GM19238 (cell line): ENCODE measurements around the gene GABBR1.

Experiments used
- DNase-seq: peaks from one replicate; pipeline ENCODE4 v3.0.0; 2011; ENCODE audit warnings: low spot score; ENCODE audit not compliant: insufficient read length

The GABBR1 gene

GRCh38 chr6:29620630-29621029, 12.4 kb downstream of the GABBR1 start:
- no peak for DNase-seq

- DNase-seq, result no peak
Measured at GRCh38 chr6:29619578-29620160, 13.3 kb downstream of the GABBR1 start.

DNA sequence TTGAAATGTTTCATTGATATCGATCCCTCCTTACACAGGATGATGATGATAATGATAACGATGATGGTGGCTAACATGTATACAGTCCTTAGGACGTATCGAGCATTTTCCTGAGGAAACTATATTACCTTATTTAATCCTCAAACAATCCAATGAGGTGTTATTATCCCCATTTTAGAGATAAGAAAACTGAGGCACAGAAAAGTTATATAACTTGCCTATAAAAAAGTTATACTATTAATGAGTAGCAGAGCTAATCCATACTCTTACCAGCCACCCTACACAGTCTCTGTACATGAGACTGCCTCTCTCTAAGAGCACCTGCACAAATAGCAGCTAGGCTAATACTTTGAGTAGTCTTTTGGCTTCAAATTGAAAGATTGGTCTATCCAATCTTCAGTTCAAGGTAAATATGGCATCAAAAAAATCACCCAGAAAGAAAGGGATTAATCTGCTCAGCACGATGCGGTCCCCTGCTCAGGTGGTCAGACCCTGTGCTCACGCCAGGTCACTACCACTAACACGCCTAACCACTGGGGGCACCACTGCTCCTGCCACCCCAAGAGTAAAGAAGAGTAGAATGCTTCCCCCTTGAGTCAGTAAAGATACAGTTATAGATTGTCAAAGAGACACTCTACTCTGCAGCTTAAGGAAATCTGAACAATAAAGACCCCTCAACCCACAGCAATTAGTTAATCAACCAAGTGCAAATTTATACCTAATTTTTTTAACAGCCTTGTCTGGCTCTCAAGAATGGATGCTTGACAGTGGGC, 15.0 kb downstream of the GABBR1 start:
- DNase-seq, result no peak

DNA sequence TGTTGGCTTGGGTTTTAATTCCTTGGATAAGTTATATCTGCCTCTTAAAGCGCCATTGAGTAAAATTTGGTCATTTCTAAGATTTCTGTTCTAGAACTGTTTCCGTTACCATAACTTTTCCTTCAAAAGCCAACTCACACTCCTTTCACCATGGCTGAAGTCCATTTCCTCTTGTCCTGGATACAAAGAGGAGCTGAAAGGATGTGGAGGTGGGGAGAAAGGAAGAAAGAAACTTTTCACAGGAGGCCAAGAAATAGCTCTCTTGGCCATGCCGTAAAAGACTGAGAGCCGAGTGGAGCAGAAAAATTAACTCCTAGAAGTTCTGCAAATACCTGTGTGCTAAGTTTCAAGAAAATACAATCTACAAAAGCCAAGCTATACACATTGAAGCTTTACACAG, 21.6 kb downstream of the GABBR1 start:
- DNase-seq, result no peak

DNA sequence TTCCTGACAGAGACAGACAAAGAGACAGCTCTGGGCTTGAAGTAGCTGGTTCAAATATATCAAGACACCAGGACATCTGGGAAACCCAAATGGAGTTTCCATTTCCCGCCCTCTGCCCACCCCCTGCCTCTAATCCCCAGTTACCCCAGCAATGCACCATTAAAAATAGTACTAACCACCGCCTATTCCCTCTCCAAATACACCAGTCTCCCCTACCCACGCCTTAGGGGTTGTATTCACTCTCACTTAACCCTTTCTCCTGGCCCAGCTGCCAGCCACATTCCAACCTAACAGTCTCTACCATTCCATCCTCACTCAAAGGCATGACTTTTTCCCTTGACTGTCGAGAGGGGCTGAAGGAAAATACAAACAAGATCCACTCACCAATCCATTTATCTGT, 22.4 kb downstream of the GABBR1 start:
- DNase-seq, result no peak

- no peak for DNase-seq
Measured at GRCh38 chr6:29608131-29608530, 24.9 kb downstream of the GABBR1 start.

- DNase-seq, result no peak
Measured at GRCh38 chr6:29603930-29604329, 29.1 kb downstream of the GABBR1 start.

DNA sequence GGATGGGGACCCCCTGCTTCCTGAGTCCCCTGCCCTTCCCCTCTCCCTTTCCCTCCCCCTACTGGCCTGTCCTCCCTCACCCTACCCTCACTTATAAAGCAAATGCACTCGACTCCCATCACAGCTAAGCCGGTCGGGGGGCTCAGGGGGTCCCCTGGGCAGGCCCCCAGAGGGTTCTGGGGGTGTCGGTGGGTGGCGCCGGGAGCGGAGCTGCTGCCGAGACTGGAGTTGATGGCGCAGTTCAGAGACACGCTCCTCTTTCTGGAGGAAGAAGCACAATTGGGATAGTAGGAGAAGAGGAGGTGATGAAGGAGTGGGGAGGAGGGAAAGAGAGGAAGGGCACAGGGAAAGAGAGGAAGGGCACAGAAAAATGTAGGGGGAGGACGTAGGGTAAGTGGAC, 29.5 kb downstream of the GABBR1 start:
- DNase-seq, result no peak

DNA sequence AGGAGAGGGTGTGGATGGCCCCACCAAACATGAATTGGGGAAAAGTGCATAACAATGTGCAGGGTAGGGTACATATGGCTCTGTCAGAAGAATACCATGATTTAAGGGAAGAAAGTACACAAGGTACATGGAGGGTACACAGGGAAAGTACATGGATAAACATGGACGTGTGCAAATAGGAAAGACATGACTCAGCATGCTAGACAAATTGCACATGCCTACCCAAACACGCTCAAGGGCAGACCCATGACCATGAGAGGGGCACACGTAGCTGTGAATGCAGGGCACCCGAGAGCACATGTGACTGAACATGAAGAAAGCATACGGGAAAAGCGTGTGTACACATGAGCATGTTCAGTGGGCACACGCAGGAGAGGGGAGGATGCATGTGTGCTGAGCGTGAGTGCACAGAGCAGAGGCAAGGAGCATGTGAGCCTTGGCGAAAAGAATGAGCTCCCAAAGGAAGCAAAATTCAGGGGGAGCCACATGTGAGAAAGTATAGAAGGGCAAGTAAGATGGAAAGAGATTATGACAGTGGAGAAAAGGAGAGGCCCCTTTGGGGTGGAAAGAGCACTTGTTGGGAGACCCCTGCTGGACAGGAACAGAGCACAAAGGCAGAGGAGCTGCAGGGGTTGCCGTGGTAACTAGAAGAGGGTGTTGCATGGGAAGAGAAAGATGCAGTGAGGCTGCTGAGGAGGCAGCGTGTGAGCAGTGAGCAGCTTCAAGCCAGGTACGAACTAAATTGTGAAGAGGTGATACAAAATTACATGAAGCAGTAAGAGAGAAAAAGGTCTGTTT, 30.2 kb downstream of the GABBR1 start:
- no peak for DNase-seq

DNA sequence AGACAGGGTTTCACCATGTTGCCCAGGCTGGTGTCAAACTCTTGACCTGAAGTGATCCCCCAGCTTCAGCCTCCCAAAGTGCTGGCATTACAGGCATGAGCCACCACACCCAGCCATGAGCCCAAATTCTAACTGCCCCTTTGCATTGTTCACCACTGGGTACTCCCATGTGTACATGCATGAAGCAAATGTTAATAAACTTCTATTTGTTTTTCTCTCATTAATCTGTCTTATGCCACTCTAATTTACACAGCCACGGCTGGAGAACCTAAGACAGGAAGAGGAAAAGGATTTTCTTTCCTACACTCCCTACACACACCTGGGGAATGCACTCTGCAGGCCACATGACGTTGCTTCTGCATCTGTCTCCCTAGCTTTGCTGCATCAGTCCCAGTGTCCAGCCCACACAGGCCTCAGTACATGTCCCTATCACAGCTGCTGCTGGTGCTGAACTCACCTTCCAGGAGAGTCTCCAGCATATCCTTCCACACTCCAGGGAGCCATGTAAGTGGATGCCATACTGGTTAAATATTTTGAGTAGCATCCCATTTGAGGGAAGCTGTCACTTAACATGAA, 34.7 kb downstream of the GABBR1 start:
- DNase-seq, result no peak

DNA sequence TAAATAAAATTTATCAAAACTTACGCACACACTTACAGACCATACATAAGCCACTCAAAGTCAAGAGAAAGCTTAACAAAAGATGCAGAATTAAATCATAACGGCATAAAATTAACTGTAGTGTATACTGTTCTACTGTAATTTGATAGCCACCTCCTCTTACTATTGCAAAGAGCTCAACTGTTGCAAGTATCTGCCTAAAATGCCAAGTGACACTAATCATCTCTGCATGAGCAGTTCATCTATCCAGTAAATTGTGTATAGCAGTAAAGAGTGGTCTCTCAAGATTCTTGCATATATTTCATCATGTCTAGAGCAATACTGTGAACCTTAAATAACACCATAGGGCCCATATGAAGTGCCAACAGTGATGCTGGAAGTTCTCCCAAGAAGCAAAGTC, 35.8 kb downstream of the GABBR1 start:
- DNase-seq, result no peak

- DNase-seq, result no peak
Measured at GRCh38 chr6:29596381-29596900, 36.5 kb downstream of the GABBR1 start.

- no peak for DNase-seq
Measured at GRCh38 chr6:29593199-29593855, 39.7 kb downstream of the GABBR1 start.

DNA sequence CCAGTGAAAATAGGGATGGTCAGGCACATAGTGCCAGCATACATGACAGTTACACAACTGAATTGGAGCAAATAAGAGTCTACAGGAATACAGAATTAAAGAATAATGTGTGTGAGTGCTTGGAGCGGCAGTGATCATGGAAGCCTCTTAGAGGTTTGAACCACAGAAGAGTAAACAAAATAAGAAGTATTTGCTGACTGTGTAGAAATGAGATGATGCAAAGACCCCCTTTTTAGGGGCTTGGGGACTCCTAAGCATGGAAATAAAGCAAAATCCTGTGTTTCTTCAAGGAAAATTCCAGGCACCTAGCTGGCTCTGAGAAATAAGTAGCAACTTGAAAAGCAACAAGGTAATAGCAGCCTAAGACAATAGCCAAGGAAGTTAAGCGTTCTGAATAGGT, 41.3 kb downstream of the GABBR1 start:
- DNase-seq, result no peak

GRCh38 chr6:29590218-29590808, 42.7 kb downstream of the GABBR1 start:
- no peak for DNase-seq

DNA sequence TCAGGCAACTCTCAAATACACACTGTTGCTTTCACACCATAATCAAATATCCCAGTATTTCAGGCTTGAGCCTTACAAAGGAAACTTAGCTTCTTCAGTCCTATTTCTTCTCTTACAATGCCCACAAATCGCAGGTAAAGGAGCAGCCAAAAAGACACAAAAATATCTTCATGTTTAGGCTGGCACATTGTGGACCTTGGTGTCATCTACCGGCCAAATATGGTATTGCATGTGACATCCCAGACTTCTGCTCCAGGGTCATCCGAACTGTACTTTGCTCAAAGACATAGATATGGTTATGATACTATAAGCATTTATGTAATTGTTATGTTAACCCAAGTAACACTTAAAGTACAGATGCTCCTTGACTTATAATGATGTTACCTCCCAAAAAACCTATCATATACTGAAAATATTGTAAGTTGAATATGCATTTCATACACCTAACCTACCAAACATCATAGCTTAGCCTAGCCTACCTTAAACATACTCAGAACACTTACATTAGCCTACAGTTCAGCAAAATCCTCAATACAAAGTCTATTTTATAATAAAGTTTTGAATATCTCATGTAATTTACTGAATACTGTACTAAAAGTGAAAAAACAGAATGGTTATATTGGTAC, 43.4 kb downstream of the GABBR1 start:
- DNase-seq, result peak; percentile 30

DNA sequence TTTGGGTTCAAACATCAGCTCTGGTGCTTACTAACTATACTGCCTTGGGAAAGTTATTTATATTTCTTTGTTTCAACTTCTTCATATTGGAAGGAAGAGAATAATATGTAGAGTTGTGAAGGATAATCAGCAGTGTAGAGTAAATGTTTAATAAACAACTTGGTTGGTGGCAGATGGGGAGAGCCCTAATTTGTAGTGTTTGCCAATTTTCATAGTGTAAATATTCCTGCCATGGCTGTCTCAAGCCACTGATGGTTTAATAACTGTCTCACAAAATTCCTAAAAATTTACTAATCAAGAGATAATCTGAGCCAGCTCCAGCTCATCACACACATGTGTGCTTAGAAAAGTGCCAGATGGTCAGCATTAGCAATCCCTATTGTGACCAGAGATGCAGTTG, 48.2 kb downstream of the GABBR1 start, which contains the start of gene OR2H2:
OR2H2 (plus strand) TSS at position 301 of the 400 bp plus-strand sequence. CDS start 2,824 bp downstream, outside the sequence.
- no peak for DNase-seq

DNA sequence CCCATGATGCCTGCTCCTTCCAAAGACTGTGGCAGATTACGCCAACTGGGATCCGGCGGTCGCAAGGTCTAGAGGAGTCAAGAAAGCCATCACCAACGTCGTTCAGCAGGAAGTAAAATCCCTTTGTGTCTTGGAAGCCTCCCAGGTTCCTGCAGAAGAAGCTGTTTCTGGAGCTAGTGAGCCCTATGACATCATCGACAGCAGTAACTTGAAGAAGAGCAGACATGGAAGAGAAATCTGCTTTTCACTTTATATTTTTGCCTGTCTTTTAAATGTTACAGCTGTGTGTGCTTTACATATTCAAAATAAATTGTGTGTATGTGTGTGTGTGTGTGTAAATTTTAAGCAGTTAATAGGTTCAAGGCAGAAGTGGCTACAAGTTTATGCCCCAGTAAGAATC, 55.4 kb downstream of the GABBR1 start:
- DNase-seq, result no peak

DNA sequence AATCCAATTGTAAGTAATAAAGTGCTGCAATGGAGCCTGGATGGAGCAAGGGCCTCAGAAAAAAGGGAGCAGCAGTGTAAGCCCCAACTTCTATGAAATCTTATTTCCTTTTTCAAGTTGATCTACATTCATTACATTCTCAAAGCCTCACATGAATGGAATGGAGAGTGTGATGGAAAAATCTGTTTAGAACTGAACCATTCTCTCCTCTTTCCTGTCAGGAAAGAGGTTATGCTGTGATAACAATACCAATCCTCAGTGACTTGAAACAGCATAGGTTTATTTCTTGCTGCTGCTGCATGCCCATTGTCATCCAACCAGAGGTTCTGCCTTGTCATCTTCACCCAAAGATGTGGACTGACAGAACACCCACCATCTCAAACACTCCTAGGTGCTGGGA, 56.9 kb downstream of the GABBR1 start:
- DNase-seq, result no peak

DNA sequence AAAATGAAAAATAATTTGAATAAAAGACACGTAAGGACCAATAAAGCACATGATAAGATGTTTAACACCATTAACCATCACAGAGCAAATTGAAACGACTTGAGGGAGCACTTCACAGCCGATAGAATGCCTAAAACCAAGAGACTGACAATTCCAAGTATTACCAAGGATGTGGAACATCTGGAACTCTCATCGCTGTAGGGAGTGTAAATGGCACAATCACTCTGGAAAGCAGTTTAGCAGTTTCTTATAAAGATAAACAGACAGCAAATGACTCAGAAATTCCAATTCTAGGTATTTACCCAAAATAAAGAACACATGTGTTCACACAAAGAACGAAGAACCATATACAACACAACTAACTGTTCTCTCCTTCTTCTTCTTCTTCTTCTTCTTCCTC, 65.0 kb downstream of the GABBR1 start:
- no peak for DNase-seq
